H9 (cell line): ENCODE measurements around the gene MYCBPAP. TPM values are rescaled to one million over a fixed set of nuclear protein-coding genes. Genes with fewer than 3 reads are reported as not detected.

Experiments
- DNase-seq: peaks from one replicate; pipeline ENCODE4 v3.0.0-alpha.2; 2017
- H2AFZ ChIP-seq: one replicate; pipeline ENCODE4 v1.6.1; 2013; ENCODE audit warnings: mild to moderate bottlenecking, low read length, control low read depth, moderate library complexity
- H2AK5ac ChIP-seq: 2 replicates; pipeline ENCODE4 v1.6.1; 2013; ENCODE audit warnings: low read length, control low read depth, mixed read lengths; ENCODE audit not compliant: insufficient read length
- H2BK120ac ChIP-seq: one replicate; pipeline ENCODE4 v1.6.1; 2013; ENCODE audit warnings: low read depth, mild to moderate bottlenecking, low read length, control low read depth, inconsistent platforms; ENCODE audit not compliant: poor library complexity, severe bottlenecking
- H2BK12ac ChIP-seq: 2 replicates; pipeline ENCODE4 v1.6.1; 2013; ENCODE audit warnings: low read length, control low read depth, mixed read lengths, low read depth; ENCODE audit not compliant: insufficient read length
- H2BK15ac ChIP-seq: 2 replicates; pipeline ENCODE4 v1.6.1; 2013; ENCODE audit warnings: low read depth, low read length, control low read depth
- H2BK20ac ChIP-seq: one replicate; pipeline ENCODE4 v1.6.1; 2013; ENCODE audit warnings: low read depth, mild to moderate bottlenecking, low read length, control low read depth, inconsistent platforms; ENCODE audit not compliant: poor library complexity, severe bottlenecking
- H2BK5ac ChIP-seq: 2 replicates; pipeline ENCODE4 v1.6.1; 2013; ENCODE audit warnings: low read length, control low read depth, mixed read lengths; ENCODE audit not compliant: insufficient read length
- H3K14ac ChIP-seq: 2 replicates; pipeline ENCODE4 v1.6.1; 2013; ENCODE audit warnings: low read length, control low read depth; ENCODE audit not compliant: insufficient read depth
- H3K18ac ChIP-seq: 2 replicates; pipeline ENCODE4 v1.6.1; 2013; ENCODE audit warnings: low read depth, mild to moderate bottlenecking, mixed read lengths, low read length, control low read depth; ENCODE audit not compliant: insufficient read length
- H3K23ac ChIP-seq: 2 replicates; pipeline ENCODE4 v1.6.1; 2013; ENCODE audit warnings: low read length, control low read depth, mixed read lengths, low read depth; ENCODE audit not compliant: insufficient read length
- H3K23me2 ChIP-seq: 2 replicates; pipeline ENCODE4 v1.6.1; 2013; ENCODE audit warnings: low read depth, mild to moderate bottlenecking, mixed read lengths, low read length, control low read depth; ENCODE audit not compliant: insufficient read length, poor library complexity, severe bottlenecking
- H3K27ac ChIP-seq: 2 replicates; pipeline ENCODE4 v1.5.1; 2013; ENCODE audit warnings: low read length, control low read depth, mixed read lengths, low read depth; ENCODE audit not compliant: insufficient read length
- H3K27me3 ChIP-seq: 2 replicates; pipeline ENCODE4 v1.6.1; 2013; ENCODE audit warnings: low read length, control low read depth, inconsistent platforms; ENCODE audit not compliant: insufficient read depth
- H3K4ac ChIP-seq: 2 replicates; pipeline ENCODE4 v1.6.1; 2013; ENCODE audit warnings: low read depth, mild to moderate bottlenecking, control low read depth, inconsistent platforms, low read length, moderate library complexity
- H3K4me1 ChIP-seq: 2 replicates; pipeline ENCODE4 v1.6.1; 2013; ENCODE audit warnings: low read length, control low read depth, inconsistent platforms; ENCODE audit not compliant: insufficient read depth
- H3K4me2 ChIP-seq: 2 replicates; pipeline ENCODE4 v1.6.1; 2013; ENCODE audit warnings: low read length, control low read depth, mixed read lengths; ENCODE audit not compliant: insufficient read length, insufficient read depth
- H3K56ac ChIP-seq: 2 replicates; pipeline ENCODE4 v1.6.1; 2013; ENCODE audit warnings: low read depth, mild to moderate bottlenecking, mixed read lengths, low read length, control low read depth; ENCODE audit not compliant: insufficient read length
- H3K79me1 ChIP-seq: 2 replicates; pipeline ENCODE4 v1.6.1; 2013; ENCODE audit warnings: low read depth, mild to moderate bottlenecking, moderate library complexity, low read length, control low read depth, inconsistent platforms; ENCODE audit not compliant: insufficient read depth, poor library complexity, severe bottlenecking
- H3K79me2 ChIP-seq: 2 replicates; pipeline ENCODE4 v1.6.1; 2013; ENCODE audit warnings: low read length, control low read depth, inconsistent platforms; ENCODE audit not compliant: insufficient read depth
- H3K9ac ChIP-seq: 2 replicates; pipeline ENCODE4 v1.6.1; 2013; ENCODE audit warnings: low read length, control low read depth, mixed read lengths; ENCODE audit not compliant: insufficient read length; ENCODE audit errors: extremely low read depth
- H3K9me3 ChIP-seq: one replicate; pipeline ENCODE4 v1.6.1; 2013; ENCODE audit warnings: low read depth, low read length, inconsistent platforms; ENCODE audit not compliant: control insufficient read depth
- H3T11ph ChIP-seq: one replicate; pipeline ENCODE4 v1.6.1; 2013; ENCODE audit warnings: mild to moderate bottlenecking, low read length, control low read depth, inconsistent platforms
- H4K20me1 ChIP-seq: one replicate; pipeline ENCODE4 v1.6.1; 2013; ENCODE audit not compliant: control insufficient read depth, insufficient read length, insufficient read depth
- H4K5ac ChIP-seq: 2 replicates; pipeline ENCODE4 v1.6.1; 2013; ENCODE audit warnings: low read depth, mild to moderate bottlenecking, mixed read lengths, low read length, control low read depth; ENCODE audit not compliant: insufficient read length
- H4K8ac ChIP-seq: replicated peaks from 2 replicates; pipeline ENCODE4 v1.6.1; 2013; ENCODE audit warnings: low read length, control low read depth, mixed read lengths, low read depth; ENCODE audit not compliant: insufficient read length
- H4K91ac ChIP-seq: 2 replicates; pipeline ENCODE4 v1.6.1; 2013; ENCODE audit warnings: low read depth, mild to moderate bottlenecking, moderate library complexity, mixed read lengths, low read length, control low read depth; ENCODE audit not compliant: insufficient read length
- H3K27ac Mint-ChIP-seq, 3 experiments: 2 replicates in 2 of 3; 3 replicates in 1 of 3; pipeline ENCODE4 v1.8.0; 2020 to 2021; ENCODE audit warnings: mixed read lengths in 3 of 3, mild to moderate bottlenecking in 1 of 3, moderate library complexity in 1 of 3
- H3K27me3 Mint-ChIP-seq: 2 replicates; pipeline ENCODE4 v1.8.0; 2021; ENCODE audit warnings: low read depth, mild to moderate bottlenecking, moderate library complexity, mixed read lengths
- H3K36me3 Mint-ChIP-seq, 3 experiments: 2 replicates in 2 of 3; 3 replicates in 1 of 3; pipeline ENCODE4 v1.8.0; 2020 to 2021; ENCODE audit warnings: low read depth in 3 of 3, mixed read lengths in 3 of 3; ENCODE audit not compliant: insufficient read depth in 1 of 3
- H3K4me1 Mint-ChIP-seq, 2 experiments: 2 replicates each; pipeline ENCODE4 v1.8.0; 2020; ENCODE audit warnings: mixed read lengths in 2 of 2
- H3K4me3 Mint-ChIP-seq, 2 experiments: 2 replicates in 1 of 2; 3 replicates in 1 of 2; pipeline ENCODE4 v1.8.0; 2020 to 2021; ENCODE audit warnings: mild to moderate bottlenecking in 2 of 2, mixed read lengths in 2 of 2, moderate library complexity in 1 of 2
- H3K9me3 Mint-ChIP-seq, 2 experiments: 2 replicates in 1 of 2; 3 replicates in 1 of 2; pipeline ENCODE4 v1.8.0; 2020; ENCODE audit warnings: mild to moderate bottlenecking in 2 of 2, mixed read lengths in 2 of 2, moderate library complexity in 1 of 2
- WGBS: extraction: QIAGEN DNeasy Blood & Tissue Kit; methylation state at CpG from one replicate; pipeline ENCODE4 v1.1.7; 2013; ENCODE audit warnings: missing lambda C conversion rate, low lambda C conversion rate, mixed read lengths; ENCODE audit not compliant: insufficient read length; ENCODE audit errors: extremely low coverage; 5-methylcytosine and 5-hydroxymethylcytosine counted together
- total RNA-seq: library from RNA; stranded (reverse); gene quantifications from 2 replicates; pipeline ENCODE4 v1.2.1, GENCODE V29; 2021
- TF ChIP-seq, protein P1 (sequence below): fragments of 200-600 bp; sonication (generic); conservative IDR thresholded peaks from 3 replicates; pipeline ENCODE4 v1.8.0; 2021; ENCODE audit warnings: antibody characterized with exemption, mild to moderate bottlenecking

Gene MYCBPAP
- total RNA-seq, 1 experiment from 2014 or later: 1.7 TPM

DNA sequence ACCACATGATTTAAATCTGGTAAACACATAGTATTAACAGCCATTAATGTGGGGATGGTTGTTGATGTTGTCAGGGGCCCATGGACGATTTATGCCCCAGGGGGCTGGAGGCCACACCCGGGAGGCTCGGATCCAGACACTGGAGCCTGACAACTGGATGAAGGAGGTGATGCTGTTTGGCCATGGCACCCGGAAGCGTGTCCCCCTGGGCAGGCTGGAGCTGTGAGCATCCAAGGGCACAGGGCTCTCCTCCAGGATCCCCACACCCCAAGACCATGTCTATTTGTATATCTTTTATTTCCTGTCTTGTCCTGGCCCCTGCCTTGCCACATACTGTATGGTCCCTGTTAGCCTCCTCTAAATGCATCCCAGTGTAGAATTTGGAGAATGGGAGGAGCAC is 25.0 kb upstream of the MYCBPAP start:
- Histone ChIP-seq H2BK15ac (no peak overlapping the region), H4K8ac (no peak overlapping the region), H2BK20ac (no peak overlapping the region), H3K23ac (no peak overlapping the region), H3K4me1 (no peaks in the 10 kb centered on the region), H4K5ac (no peak overlapping the region), H2AFZ (no peak overlapping the region), H3K18ac (no peak overlapping the region), H2BK5ac (no peak overlapping the region), H3K23me2 (no peaks in the 10 kb centered on the region), H3T11ph (no peak overlapping the region), H4K20me1 (no peaks in the 10 kb centered on the region), H3K27me3 (no peaks in the 10 kb centered on the region), H3K4me2 (no peak overlapping the region), H4K91ac (no peak overlapping the region), H3K79me1 (no peaks in the 10 kb centered on the region), H2BK12ac (no peak overlapping the region), H3K14ac (no peak overlapping the region), H3K56ac (no peak overlapping the region), H2AK5ac (no peak overlapping the region), H3K9me3 (no peaks in the 10 kb centered on the region), H3K79me2 (no peaks in the 10 kb centered on the region), H3K4ac (no peak overlapping the region), H3K9ac (no peak overlapping the region), H3K27ac (no peak overlapping the region), H2BK120ac (no peak overlapping the region)
- no peak for DNase-seq
- Mint-ChIP-seq H3K4me3 (no peak overlapping the region), H3K9me3 (no peaks in the 10 kb centered on the region), H3K27ac (no peak overlapping the region), H3K36me3 (peaks cover 2 to 37% (median 36%) of the 10 kb centered on the region in 3 experiments), H3K27me3 (peaks cover 2% of the 10 kb centered on the region), H3K4me1 (peaks cover 11 to 12% of the 10 kb centered on the region in 2 experiments)
- WGBS: no CpG with 5 or more reads among the region's 5 CpGs
- TF ChIP-seq, protein P1, sequence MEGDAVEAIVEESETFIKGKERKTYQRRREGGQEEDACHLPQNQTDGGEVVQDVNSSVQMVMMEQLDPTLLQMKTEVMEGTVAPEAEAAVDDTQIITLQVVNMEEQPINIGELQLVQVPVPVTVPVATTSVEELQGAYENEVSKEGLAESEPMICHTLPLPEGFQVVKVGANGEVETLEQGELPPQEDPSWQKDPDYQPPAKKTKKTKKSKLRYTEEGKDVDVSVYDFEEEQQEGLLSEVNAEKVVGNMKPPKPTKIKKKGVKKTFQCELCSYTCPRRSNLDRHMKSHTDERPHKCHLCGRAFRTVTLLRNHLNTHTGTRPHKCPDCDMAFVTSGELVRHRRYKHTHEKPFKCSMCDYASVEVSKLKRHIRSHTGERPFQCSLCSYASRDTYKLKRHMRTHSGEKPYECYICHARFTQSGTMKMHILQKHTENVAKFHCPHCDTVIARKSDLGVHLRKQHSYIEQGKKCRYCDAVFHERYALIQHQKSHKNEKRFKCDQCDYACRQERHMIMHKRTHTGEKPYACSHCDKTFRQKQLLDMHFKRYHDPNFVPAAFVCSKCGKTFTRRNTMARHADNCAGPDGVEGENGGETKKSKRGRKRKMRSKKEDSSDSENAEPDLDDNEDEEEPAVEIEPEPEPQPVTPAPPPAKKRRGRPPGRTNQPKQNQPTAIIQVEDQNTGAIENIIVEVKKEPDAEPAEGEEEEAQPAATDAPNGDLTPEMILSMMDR: no peak
